Omental fat pad (tissue), 4 donors: ENCODE data around the gene JAZF1. TPM values are rescaled to one million over a fixed set of nuclear protein-coding genes. Genes with fewer than 3 reads are reported as not detected.

Experiments
- ATAC-seq: fragments of 150-250 bp; one replicate; pipeline ENCODE4 v1.9.1; 2016; ENCODE audit warnings: mild to moderate bottlenecking, moderate library complexity; ENCODE audit not compliant: low FRiP score
- DNase-seq: peaks from one replicate; pipeline ENCODE4 v3.0.0-alpha.2; 2019; ENCODE audit warnings: low spot score
- small RNA-seq: library from RNA; depleted of rRNA; stranded (forward); fragments of <200 nt; gene quantifications from one replicate; pipeline ENCODE3, GENCODE V24; 2016
- total RNA-seq, 4 donors: library from RNA; depleted of rRNA; stranded (reverse); fragments of >200 nt; gene quantifications; one replicate each; pipeline ENCODE4 v1.1.0, GENCODE V29; 2016
- TF ChIP-seq, protein P1 (sequence below), 3 donors: fragments of 450-650 bp; IDR thresholded peaks; one replicate each; pipeline ENCODE4 v1.5.1; 2016 to 2017; ENCODE audit warnings: antibody characterized with exemption in 3 of 3, mild to moderate bottlenecking in 3 of 3, moderate library complexity in 2 of 3

Gene JAZF1
- total RNA-seq, 4 donors from 2014 or later: 12.1 to 15.3 (median 12.8) TPM

DNA sequence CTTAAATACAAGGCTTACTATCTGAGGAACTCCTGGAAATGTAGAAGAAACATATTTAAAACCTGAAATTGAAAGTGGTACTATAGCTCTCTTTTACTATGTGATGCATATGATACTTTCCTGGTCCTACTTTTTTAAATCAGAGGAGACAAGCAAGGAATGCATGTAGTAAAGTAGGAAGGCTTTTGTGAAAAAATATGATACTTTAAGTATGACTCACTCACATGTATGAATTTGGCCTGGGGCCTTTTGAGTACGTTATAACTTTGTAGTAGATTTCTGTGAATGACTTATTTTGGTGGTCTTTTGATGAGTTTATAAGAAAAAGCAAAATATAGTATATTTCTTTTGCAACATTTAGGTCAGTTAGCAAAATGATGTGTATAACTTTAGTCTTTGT, 386.8 kb downstream of the JAZF1 start:
- TF ChIP-seq, protein P1, sequence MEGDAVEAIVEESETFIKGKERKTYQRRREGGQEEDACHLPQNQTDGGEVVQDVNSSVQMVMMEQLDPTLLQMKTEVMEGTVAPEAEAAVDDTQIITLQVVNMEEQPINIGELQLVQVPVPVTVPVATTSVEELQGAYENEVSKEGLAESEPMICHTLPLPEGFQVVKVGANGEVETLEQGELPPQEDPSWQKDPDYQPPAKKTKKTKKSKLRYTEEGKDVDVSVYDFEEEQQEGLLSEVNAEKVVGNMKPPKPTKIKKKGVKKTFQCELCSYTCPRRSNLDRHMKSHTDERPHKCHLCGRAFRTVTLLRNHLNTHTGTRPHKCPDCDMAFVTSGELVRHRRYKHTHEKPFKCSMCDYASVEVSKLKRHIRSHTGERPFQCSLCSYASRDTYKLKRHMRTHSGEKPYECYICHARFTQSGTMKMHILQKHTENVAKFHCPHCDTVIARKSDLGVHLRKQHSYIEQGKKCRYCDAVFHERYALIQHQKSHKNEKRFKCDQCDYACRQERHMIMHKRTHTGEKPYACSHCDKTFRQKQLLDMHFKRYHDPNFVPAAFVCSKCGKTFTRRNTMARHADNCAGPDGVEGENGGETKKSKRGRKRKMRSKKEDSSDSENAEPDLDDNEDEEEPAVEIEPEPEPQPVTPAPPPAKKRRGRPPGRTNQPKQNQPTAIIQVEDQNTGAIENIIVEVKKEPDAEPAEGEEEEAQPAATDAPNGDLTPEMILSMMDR (IDR thresholded peaks at IDR 0.05): no peak
- DNase-seq: no peak

DNA sequence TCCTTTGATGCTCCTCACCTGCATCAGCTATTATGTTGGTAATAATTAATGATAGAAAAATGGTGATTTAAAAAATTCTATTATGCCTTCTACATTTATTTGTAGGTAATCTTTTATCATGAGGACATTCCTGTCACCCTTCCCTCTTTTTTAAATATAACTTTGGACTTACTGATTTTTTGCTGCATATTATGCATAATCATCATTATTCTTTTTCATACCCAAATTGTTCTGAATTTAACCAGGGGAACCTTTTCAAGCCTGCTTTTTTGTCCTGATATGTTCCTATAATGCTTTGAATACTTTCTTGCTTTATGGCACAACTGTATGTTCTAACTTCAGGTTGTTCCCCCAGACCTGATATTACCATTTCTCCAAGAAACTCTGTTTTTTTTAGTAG, 392.2 kb downstream of the JAZF1 start:
- ATAC-seq (no peak), DNase-seq (no peak)
- TF ChIP-seq, protein P1 (IDR thresholded peaks at IDR 0.05): no peak

More for the DNA sequence above, 386.8 kb downstream of the JAZF1 start:
- no peak for ATAC-seq

DNA sequence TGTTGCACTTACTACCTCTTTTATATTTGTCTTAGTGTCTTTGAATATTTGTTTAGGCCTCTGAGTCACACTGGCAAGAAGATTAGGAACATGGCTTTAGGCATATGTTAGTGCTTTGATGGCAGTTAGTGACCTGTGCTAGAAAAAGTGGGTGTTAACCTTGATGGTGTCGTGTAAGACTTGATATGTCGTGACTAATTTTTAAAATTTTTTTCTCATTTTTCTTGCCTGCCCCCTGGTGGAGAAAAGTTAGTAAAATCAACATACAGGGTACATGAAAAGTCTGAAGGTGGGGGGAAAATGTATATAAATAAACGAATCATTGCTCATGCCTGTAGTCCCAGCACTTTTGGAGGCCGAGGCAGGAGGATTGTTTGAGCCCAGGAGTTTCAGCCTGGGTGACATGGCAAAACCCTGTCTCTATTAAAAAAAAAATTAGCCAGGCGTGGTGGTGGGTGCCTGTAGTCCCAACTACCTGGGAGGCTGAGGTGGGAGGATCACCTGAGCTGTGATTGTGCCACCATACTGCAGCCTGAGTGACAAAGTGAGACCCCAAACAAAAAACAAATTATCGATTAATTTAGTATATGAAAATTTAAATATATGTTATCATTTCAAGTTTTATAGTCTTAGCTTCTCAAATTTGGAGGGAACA, 396.1 kb downstream of the JAZF1 start:
- no peak for DNase-seq
- TF ChIP-seq, protein P1 (IDR thresholded peaks at IDR 0.05): no peak

DNA sequence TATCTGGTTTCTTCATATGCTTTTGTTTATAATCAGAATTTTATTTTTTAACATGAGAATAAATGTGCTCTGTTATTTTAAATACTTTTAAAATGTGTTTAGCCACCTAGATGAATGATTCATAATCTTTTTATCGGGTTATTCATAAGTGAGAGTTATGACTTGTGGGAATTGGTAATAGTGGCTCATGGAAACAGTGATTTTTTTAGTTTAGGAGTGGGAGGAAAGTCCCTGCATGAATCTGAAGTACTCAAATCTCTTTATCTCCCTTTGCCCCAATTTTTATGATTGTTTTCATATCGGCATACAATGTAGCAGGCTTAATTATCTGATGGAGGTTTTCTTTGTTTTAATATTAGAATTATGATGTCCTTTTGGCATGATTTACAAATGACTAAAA, 397.7 kb downstream of the JAZF1 start:
- no peak for ATAC-seq

More for the DNA sequence above, 396.1 kb downstream of the JAZF1 start:
- peak; percentile 41 for ATAC-seq

DNA sequence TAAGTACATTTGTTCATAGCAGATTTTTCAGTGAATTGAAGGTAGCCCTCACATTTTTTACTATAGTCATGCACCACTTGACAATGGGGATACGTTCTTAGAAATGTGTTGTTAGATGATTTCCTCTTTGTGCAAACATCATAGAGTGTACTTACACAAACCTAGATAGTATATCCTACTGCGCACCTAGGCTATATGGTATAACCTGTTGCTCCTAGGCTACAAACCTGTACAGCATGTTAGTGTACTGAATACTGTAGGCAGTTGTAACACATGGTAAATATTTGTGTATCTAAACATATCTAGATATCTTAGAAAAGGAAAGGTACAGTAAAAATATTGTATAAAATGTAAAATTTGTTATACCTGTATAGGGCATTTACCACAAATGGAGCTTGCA, 399.4 kb downstream of the JAZF1 start:
- TF ChIP-seq, protein P1 (IDR thresholded peaks at IDR 0.05): no peak
- DNase-seq (no peak), ATAC-seq (no peak)

More for the DNA sequence above, 397.7 kb downstream of the JAZF1 start:
- DNase-seq: no peak
- TF ChIP-seq, protein P1 (IDR thresholded peaks at IDR 0.05): no peak

Small RNAs within 50 kb of the gene (small RNA-seq; reads per million reads assigned to genes)
- not detected for gene RNU6-979P

Other genes with a start within 250 kb of the JAZF1 start
- 10 to 100 TPM; 27.9 to 87.0 (median 42.9) TPM for gene CREB5, start 231.7 kb upstream of the JAZF1 start, total RNA-seq